Immature natural killer cell (primary cell): ENCODE measurements around the gene SSTR1. TPM values are rescaled to one million over a fixed set of nuclear protein-coding genes. Genes with fewer than 3 reads are reported as not detected.

ENCODE experiments used
- DNase-seq, 3 donors: peaks; one replicate each; pipeline ENCODE4 v3.0.0; 2022; ENCODE audit warnings: mixed read lengths in 1 of 3
- H3K27ac Mint-ChIP-seq, 6 donors: one replicate each; pipeline ENCODE4 v1.8.0; 2020; ENCODE audit warnings: mixed read lengths in 6 of 6, mild to moderate bottlenecking in 5 of 6, inconsistent platforms in 4 of 6, moderate library complexity in 3 of 6
- H3K27me3 Mint-ChIP-seq, 3 donors: one replicate each; pipeline ENCODE4 v1.8.0; 2020 to 2021; ENCODE audit warnings: low read depth in 3 of 3, mild to moderate bottlenecking in 3 of 3, mixed read lengths in 3 of 3, moderate library complexity in 3 of 3, inconsistent platforms in 1 of 3
- H3K36me3 Mint-ChIP-seq, 3 donors: one replicate each; pipeline ENCODE4 v1.8.0; 2020; ENCODE audit warnings: mixed read lengths in 3 of 3, inconsistent platforms in 2 of 3, mild to moderate bottlenecking in 2 of 3
- H3K4me1 Mint-ChIP-seq, 2 donors: one replicate each; pipeline ENCODE4 v1.8.0; 2020; ENCODE audit warnings: inconsistent platforms in 2 of 2, mild to moderate bottlenecking in 2 of 2, mixed read lengths in 2 of 2, moderate library complexity in 1 of 2
- H3K4me3 Mint-ChIP-seq, 5 donors: one replicate each; pipeline ENCODE4 v1.8.0; 2020; ENCODE audit warnings: mild to moderate bottlenecking in 5 of 5, mixed read lengths in 5 of 5, inconsistent platforms in 3 of 5, moderate library complexity in 3 of 5
- H3K9me3 Mint-ChIP-seq, 6 donors: one replicate each; pipeline ENCODE4 v1.8.0; 2020; ENCODE audit warnings: mild to moderate bottlenecking in 6 of 6, mixed read lengths in 6 of 6, inconsistent platforms in 4 of 6, moderate library complexity in 3 of 6
- polyA plus RNA-seq, 3 donors: library from polyadenylated mRNA; unstranded; fragments of 300-500 nt; fragmentation: Illumina TruSeq; gene quantifications; one replicate each; pipeline ENCODE4 v1.2.3, GENCODE V29; 2021

SSTR1 gene
- polyA plus RNA-seq, 3 donors from 2014 or later = not detected

DNA sequence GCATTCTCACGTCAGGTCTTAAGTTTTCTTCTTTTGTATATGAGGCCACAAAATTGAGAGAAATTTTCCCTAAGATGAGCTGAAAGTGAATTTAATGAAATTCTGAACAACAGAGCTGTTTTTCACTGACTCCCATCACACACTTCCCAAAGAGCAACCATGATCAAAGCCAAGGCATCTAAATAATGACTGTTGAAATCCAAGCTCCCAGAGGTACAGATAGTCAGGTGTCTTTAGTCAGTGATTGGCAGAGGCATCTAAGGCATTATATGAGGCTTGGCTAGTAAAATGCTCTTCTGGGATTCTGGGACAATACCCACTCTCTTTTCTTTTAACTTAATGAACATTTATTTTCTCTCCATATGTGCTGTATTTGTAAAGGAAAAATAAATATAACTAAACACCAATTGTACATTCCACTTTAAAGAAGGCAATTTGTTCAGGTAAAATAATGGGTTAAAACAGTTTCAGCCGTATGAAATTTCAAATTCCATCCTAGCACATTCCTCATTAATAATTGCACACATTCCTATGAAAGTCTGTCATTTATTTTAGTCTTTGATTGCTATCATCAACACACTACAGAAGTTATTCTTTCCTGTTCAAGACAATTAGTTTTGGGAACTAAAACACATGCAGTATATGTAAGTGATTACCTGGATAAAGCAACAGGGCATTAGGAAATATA is 871 bp upstream of the SSTR1 start:
- Mint-ChIP-seq H3K36me3 (peaks cover 0 to 4% (median 4%) of the 10 kb centered on the region in 3 donors), H3K27ac (no peak overlapping the region), H3K4me3 (no peak overlapping the region), H3K4me1 (peaks cover 0 to 4% of the 10 kb centered on the region in 2 donors), H3K9me3 (peaks cover 0 to 11% (median 0%) of the 10 kb centered on the region in 6 donors), H3K27me3 (peaks cover 21 to 33% (median 29%) of the 10 kb centered on the region in 3 donors)
- no peak for DNase-seq

- Mint-ChIP-seq H3K4me1 (peaks cover 0 to 5% of the 10 kb centered on the region in 2 donors), H3K27ac (no peak overlapping the region), H3K4me3 (no peak overlapping the region), H3K9me3 (peaks cover 0 to 11% (median 0%) of the 10 kb centered on the region in 6 donors), H3K27me3 (peaks cover 21 to 35% (median 31%) of the 10 kb centered on the region in 3 donors), H3K36me3 (peaks cover 0 to 4% (median 4%) of the 10 kb centered on the region in 3 donors)
- no peak for DNase-seq
Observed at GRCh38 chr14:38207377-38207735, 348 bp upstream of the SSTR1 start.

DNA sequence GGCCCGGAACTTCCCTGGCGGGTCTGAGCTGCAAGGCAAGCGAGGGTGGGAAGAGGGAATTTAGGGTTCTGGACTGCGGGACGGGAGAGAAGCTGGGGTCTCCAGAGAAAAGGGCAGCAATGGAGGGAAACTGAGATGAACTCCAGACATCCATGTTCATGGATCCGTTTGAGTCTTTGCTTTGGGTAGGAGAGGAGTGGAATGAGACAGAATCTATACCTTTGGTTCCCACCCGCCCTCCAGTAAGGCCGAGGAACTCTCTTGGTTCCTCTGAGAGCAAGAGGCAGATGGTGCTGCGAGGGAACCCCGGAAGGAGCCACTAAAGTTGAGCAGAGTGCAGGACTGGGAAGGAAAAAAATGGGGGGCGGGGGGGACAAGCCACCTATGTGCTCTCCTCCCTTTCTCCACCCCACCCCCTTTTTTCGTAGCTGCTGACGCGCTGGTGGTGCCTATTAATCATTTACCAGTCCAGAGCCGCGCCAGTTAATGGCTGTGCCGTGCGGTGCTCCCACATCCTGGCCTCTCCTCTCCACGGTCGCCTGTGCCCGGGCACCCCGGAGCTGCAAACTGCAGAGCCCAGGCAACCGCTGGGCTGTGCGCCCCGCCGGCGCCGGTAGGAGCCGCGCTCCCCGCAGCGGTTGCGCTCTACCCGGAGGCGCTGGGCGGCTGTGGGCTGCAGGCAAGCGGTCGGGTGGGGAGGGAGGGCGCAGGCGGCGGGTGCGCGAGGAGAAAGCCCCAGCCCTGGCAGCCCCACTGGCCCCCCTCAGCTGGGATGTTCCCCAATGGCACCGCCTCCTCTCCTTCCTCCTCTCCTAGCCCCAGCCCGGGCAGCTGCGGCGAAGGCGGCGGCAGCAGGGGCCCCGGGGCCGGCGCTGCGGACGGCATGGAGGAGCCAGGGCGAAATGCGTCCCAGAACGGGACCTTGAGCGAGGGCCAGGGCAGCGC is 1.2 kb downstream of the SSTR1 start:
- Mint-ChIP-seq H3K9me3 (peaks cover 0 to 11% (median 0%) of the 10 kb centered on the region in 6 donors), H3K27me3 (peaks cover 21 to 38% (median 31%) of the 10 kb centered on the region in 3 donors), H3K36me3 (peaks cover 0 to 4% (median 4%) of the 10 kb centered on the region in 3 donors), H3K4me3 (no peak overlapping the region), H3K27ac (no peak overlapping the region), H3K4me1 (peaks cover 0 to 5% of the 10 kb centered on the region in 2 donors)
- no peak for DNase-seq

GRCh38 chr14:38209572-38210557 is 2.2 kb downstream of the SSTR1 start:
- peaks cover 0 to 4% (median 4%) of the 10 kb centered on the region in 3 donors for H3K36me3 Mint-ChIP-seq
- H3K4me3 Mint-ChIP-seq = no peak overlapping the region
- H3K27me3 Mint-ChIP-seq = peaks cover 21 to 38% (median 29%) of the 10 kb centered on the region in 3 donors
- peaks cover 0 to 5% of the 10 kb centered on the region in 2 donors for H3K4me1 Mint-ChIP-seq
- DNase-seq = no peak
- peaks cover 0 to 11% (median 0%) of the 10 kb centered on the region in 6 donors for H3K9me3 Mint-ChIP-seq
- H3K27ac Mint-ChIP-seq = no peak overlapping the region

GRCh38 chr14:38210587-38211216 is 3.0 kb downstream of the SSTR1 start:
- peaks cover 21 to 38% (median 29%) of the 10 kb centered on the region in 3 donors for H3K27me3 Mint-ChIP-seq
- DNase-seq = no peak
- H3K4me3 Mint-ChIP-seq = peak overlapping the region in 1 of 5 donors; percentile 4
- H3K9me3 Mint-ChIP-seq = peaks cover 0 to 11% (median 0%) of the 10 kb centered on the region in 6 donors
- peaks cover 0 to 4% (median 4%) of the 10 kb centered on the region in 3 donors for H3K36me3 Mint-ChIP-seq
- H3K27ac Mint-ChIP-seq = no peak overlapping the region
- peaks cover 0 to 5% of the 10 kb centered on the region in 2 donors for H3K4me1 Mint-ChIP-seq

DNA sequence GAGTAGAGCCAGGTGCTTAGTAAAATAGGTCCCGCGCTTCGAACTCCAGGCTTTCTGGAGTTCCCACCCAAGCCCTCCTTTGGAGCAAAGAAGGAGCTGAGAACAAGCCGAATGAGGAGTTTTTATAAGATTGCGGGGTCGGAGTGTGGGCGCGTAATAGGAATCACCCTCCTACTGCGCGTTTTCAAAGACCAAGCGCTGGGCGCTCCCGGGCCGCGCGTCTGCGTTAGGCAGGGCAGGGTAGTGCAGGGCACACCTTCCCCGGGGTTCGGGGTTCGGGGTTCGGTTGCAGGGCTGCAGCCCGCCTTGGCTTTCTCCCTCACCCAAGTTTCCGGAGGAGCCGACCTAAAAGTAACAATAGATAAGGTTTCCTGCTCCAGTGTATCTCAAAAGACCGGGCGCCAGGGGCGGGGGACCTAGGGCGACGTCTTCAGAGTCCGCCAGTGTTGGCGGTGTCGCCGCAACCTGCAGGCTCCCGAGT is 3.6 kb downstream of the SSTR1 start:
- Mint-ChIP-seq H3K4me3 (no peak overlapping the region), H3K27ac (no peak overlapping the region), H3K9me3 (peaks cover 0 to 7% (median 0%) of the 10 kb centered on the region in 6 donors), H3K36me3 (peaks cover 0 to 4% (median 4%) of the 10 kb centered on the region in 3 donors), H3K27me3 (peaks cover 19 to 38% (median 24%) of the 10 kb centered on the region in 3 donors), H3K4me1 (peaks cover 0 to 5% of the 10 kb centered on the region in 2 donors)
- no peak for DNase-seq

GRCh38 chr14:38212111-38212510 is 4.4 kb downstream of the SSTR1 start:
- peaks cover 13 to 37% (median 20%) of the 10 kb centered on the region in 3 donors for H3K27me3 Mint-ChIP-seq

GRCh38 chr14:38213001-38213400 is 5.3 kb downstream of the SSTR1 start:
- H3K27me3 Mint-ChIP-seq = peaks cover 13 to 34% (median 14%) of the 10 kb centered on the region in 3 donors
- H3K27ac Mint-ChIP-seq = no peak overlapping the region
- H3K9me3 Mint-ChIP-seq = no peaks in the 10 kb centered on the region
- peaks cover 0 to 5% of the 10 kb centered on the region in 2 donors for H3K4me1 Mint-ChIP-seq
- H3K4me3 Mint-ChIP-seq = no peak overlapping the region
- no peak for DNase-seq
- H3K36me3 Mint-ChIP-seq = no peaks in the 10 kb centered on the region

More at GRCh38 chr14:38212111-38212510, 4.4 kb downstream of the SSTR1 start:
- H3K27ac Mint-ChIP-seq = no peak overlapping the region
- peaks cover 0 to 4% (median 4%) of the 10 kb centered on the region in 3 donors for H3K36me3 Mint-ChIP-seq
- peaks cover 0 to 5% of the 10 kb centered on the region in 2 donors for H3K4me1 Mint-ChIP-seq
- no peak for DNase-seq
- H3K9me3 Mint-ChIP-seq = peaks cover 0 to 4% (median 0%) of the 10 kb centered on the region in 6 donors
- H3K4me3 Mint-ChIP-seq = peak overlapping the region in 1 of 5 donors; percentile 6

DNA sequence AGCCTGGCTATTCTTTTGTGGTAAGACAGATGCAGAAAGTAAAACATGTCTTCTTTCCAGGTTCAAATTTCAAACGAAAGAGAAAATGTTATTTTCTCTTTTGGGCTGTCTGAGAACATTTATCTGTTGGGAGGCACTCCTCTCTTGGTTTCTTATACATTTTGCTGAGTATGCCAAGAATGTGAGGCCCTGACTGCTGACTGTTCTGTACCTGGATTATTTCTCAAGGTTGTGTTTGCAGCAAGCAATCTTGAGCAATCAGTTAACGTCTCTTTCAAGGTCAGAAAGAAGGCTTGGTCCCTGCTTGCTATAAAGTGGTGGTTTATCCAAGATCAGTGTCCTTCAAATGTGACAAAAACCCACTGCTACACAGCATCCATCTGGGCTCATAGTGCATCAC is 9.8 kb downstream of the SSTR1 start:
- H3K4me1 Mint-ChIP-seq = no peaks in the 10 kb centered on the region
- no peaks in the 10 kb centered on the region for H3K9me3 Mint-ChIP-seq

DNA sequence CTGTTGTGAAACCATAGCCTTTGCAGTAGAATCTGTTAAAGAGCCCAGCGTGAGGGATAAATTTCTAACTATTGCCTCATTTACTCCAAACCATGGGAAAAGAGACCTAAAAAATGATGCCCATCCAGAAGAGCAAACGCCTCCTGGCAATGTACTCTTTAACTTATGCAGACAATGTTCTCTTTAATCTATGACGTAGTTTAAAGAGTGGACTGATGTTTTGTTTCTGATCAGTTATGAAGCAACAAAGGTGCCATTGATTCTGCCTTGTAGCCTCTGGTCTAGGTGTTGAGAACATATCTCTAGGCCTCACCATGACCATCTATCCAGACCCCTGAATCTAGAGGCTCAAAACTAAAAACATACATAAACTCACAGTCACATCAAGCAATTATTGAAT is 13.4 kb downstream of the SSTR1 start:
- Mint-ChIP-seq H3K27me3 (peaks cover 0 to 14% (median 3%) of the 10 kb centered on the region in 3 donors), H3K4me1 (no peaks in the 10 kb centered on the region), H3K27ac (no peak overlapping the region), H3K36me3 (no peaks in the 10 kb centered on the region), H3K9me3 (peaks cover 0 to 1% (median 0%) of the 10 kb centered on the region in 6 donors), H3K4me3 (no peak overlapping the region)
- no peak for DNase-seq

More for the DNA sequence above, 9.8 kb downstream of the SSTR1 start:
- H3K4me3 Mint-ChIP-seq = no peak overlapping the region
- peaks cover 3 to 17% (median 5%) of the 10 kb centered on the region in 3 donors for H3K27me3 Mint-ChIP-seq
- DNase-seq = no peak
- no peaks in the 10 kb centered on the region for H3K36me3 Mint-ChIP-seq
- H3K27ac Mint-ChIP-seq = no peak overlapping the region

DNA sequence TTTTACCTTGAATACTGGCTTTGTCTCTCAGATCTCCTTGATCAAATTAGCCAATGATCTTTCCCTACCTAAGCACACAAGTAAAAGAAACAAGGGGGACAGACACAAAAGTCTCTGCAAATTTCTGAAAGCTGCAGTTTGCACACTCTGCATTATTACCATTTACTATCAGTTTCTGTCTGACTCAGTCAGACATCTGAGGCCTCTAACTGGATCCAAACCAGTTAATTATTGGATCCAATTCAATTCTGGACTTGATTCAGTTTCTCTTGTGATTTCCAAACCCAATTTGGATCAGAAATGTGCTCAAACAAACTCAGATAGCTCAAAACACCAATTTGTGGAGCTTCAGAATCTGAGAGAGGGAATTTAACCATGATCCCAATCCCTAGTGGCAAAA is 16.6 kb downstream of the SSTR1 start:
- H3K27ac Mint-ChIP-seq = no peak overlapping the region
- H3K9me3 Mint-ChIP-seq = peaks cover 0 to 1% (median 0%) of the 10 kb centered on the region in 6 donors

GRCh38 chr14:38225946-38226345 is 18.2 kb downstream of the SSTR1 start:
- Mint-ChIP-seq H3K27ac (no peak overlapping the region), H3K4me1 (no peaks in the 10 kb centered on the region), H3K4me3 (no peak overlapping the region), H3K9me3 (peaks cover 0 to 1% (median 0%) of the 10 kb centered on the region in 6 donors), H3K36me3 (no peaks in the 10 kb centered on the region), H3K27me3 (peaks cover 1 to 3% (median 2%) of the 10 kb centered on the region in 3 donors)
- no peak for DNase-seq

More for the DNA sequence above, 16.6 kb downstream of the SSTR1 start:
- Mint-ChIP-seq H3K36me3 (no peaks in the 10 kb centered on the region), H3K4me3 (no peak overlapping the region), H3K4me1 (no peaks in the 10 kb centered on the region), H3K27me3 (peaks cover 0 to 3% (median 2%) of the 10 kb centered on the region in 3 donors)
- no peak for DNase-seq
